HepG2 (cell line): Measurements from ENCODE around the gene PLXNB2. TPM values are rescaled to one million over a fixed set of nuclear protein-coding genes. Genes with fewer than 3 reads are reported as not detected.

Experiments
- ATF1 ChIP-seq: IDR thresholded peaks from 2 replicates; pipeline ENCODE4 v1.6.1; 2016; ENCODE audit warnings: mild to moderate bottlenecking, control low read depth
- IKZF5 ChIP-seq: IDR thresholded peaks from 2 replicates; pipeline ENCODE4 v1.6.1; 2018; ENCODE audit warnings: missing genetic modification reagents, mild to moderate bottlenecking, missing compliant biosample characterization
- SIN3B ChIP-seq: fragments of 150-350 bp; IDR thresholded peaks from 2 replicates; pipeline ENCODE4 v1.6.1; 2014; ENCODE audit warnings: low read length
- SP5 ChIP-seq: IDR thresholded peaks from 2 replicates; pipeline ENCODE4 v1.6.1; 2016; ENCODE audit warnings: low read depth, borderline replicate concordance
- ZMYM4 ChIP-seq: sonication (generic); formaldehyde crosslinking; IDR thresholded peaks from 2 replicates; pipeline ENCODE4 v1.8.1; 2023; ENCODE audit warnings: mild to moderate bottlenecking, missing genetic modification reagents
- ZNF20 ChIP-seq: sonication (generic); formaldehyde crosslinking; IDR thresholded peaks from 2 replicates; pipeline ENCODE4 v1.4.0; 2020; ENCODE audit warnings: mild to moderate bottlenecking, moderate library complexity, missing genetic modification reagents
- ZNF235 ChIP-seq: sonication (generic); formaldehyde crosslinking; IDR thresholded peaks from 2 replicates; pipeline ENCODE4 v1.8.1; 2023; ENCODE audit warnings: mild to moderate bottlenecking, missing genetic modification reagents, borderline replicate concordance
- ZNF646 ChIP-seq: sonication (generic); formaldehyde crosslinking; IDR thresholded peaks from 2 replicates; pipeline ENCODE4 v1.9.0; 2021; ENCODE audit warnings: mild to moderate bottlenecking, missing genetic modification reagents
- ZNF687 ChIP-seq: sonication (generic); formaldehyde crosslinking; IDR thresholded peaks from 2 replicates; pipeline ENCODE4 v1.5.1; 2020; ENCODE audit warnings: mild to moderate bottlenecking, missing genetic modification reagents, moderate library complexity
- polyA plus RNA-seq, 8 experiments: library from polyadenylated mRNA; depleted of rRNA in 3 of 8; stranded (reverse) in 7 of 8; unstranded in 1 of 8; fragments of >200 nt; fragmentation: Illumina TruSeq in 4 of 8; extraction: Trizol in 4 of 8; gene quantifications; 2 replicates each; pipeline versions ENCODE4 v1.2.1 to v1.2.3, GENCODE V29; 2011 to 2016; ENCODE audit warnings: low read depth in 4 of 8, missing spikeins in 1 of 8, mixed read lengths in 1 of 8; ENCODE audit not compliant: insufficient read depth in 1 of 8
- total RNA-seq, 5 experiments: library from RNA; depleted of rRNA; stranded (reverse); fragments of >200 nt; fragmentation: Illumina TruSeq; extraction: Trizol; gene quantifications; 2 replicates each; pipeline ENCODE4 v1.2.3, GENCODE V29; 2016; ENCODE audit warnings: low read depth in 1 of 5
- TF ChIP-seq, protein P1 (sequence below): sonication (generic); formaldehyde crosslinking; IDR thresholded peaks from 2 replicates; pipeline ENCODE4 v1.8.1; 2023; ENCODE audit warnings: mild to moderate bottlenecking, missing genetic modification reagents
- TF ChIP-seq, protein P2 (sequence below): sonication (generic); formaldehyde crosslinking; IDR thresholded peaks from 2 replicates; pipeline ENCODE4 v1.4.0; 2020; ENCODE audit warnings: low read depth, mild to moderate bottlenecking, missing genetic modification reagents

Gene PLXNB2
- total and polyA plus RNA-seq, 2 of the 13 experiments (the other 11 are each of a cell fraction or from before 2014, with no cell fraction given), result 32.6 to 68.9 TPM

- TF ChIP-seq, protein P1, sequence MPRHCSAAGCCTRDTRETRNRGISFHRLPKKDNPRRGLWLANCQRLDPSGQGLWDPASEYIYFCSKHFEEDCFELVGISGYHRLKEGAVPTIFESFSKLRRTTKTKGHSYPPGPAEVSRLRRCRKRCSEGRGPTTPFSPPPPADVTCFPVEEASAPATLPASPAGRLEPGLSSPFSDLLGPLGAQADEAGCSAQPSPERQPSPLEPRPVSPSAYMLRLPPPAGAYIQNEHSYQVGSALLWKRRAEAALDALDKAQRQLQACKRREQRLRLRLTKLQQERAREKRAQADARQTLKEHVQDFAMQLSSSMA (CRISPR knock-in tag), result 0 out of 2 replicates have a peak, but pooled peaks have one; percentile 18
- TF ChIP-seq SP5 (CRISPR knock-in tag) (0 out of 2 replicates have a peak, but pooled peaks have one; percentile 24), IKZF5 (0 out of 2 replicates have a peak, but pooled peaks have one; percentile 50), ATF1 (CRISPR knock-in tag) (no peak), SIN3B (no peak), ZMYM4 (CRISPR knock-in tag) (peak; percentile 25; the same call in 1 of the 2 replicates), ZNF235 (CRISPR knock-in tag) (no peak), ZNF687 (peak; percentile 92), ZNF646 (CRISPR knock-in tag) (no peak), ZNF20 (no peak)
- TF ChIP-seq, protein P2, sequence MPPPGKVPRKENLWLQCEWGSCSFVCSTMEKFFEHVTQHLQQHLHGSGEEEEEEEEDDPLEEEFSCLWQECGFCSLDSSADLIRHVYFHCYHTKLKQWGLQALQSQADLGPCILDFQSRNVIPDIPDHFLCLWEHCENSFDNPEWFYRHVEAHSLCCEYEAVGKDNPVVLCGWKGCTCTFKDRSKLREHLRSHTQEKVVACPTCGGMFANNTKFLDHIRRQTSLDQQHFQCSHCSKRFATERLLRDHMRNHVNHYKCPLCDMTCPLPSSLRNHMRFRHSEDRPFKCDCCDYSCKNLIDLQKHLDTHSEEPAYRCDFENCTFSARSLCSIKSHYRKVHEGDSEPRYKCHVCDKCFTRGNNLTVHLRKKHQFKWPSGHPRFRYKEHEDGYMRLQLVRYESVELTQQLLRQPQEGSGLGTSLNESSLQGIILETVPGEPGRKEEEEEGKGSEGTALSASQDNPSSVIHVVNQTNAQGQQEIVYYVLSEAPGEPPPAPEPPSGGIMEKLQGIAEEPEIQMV (CRISPR knock-in tag), result no peak
Measured at GRCh38 chr22:50260801-50261614, 46.4 kb downstream of the PLXNB2 start (continued).
